ENCODE measurements around the gene PPCDC.

DNA sequence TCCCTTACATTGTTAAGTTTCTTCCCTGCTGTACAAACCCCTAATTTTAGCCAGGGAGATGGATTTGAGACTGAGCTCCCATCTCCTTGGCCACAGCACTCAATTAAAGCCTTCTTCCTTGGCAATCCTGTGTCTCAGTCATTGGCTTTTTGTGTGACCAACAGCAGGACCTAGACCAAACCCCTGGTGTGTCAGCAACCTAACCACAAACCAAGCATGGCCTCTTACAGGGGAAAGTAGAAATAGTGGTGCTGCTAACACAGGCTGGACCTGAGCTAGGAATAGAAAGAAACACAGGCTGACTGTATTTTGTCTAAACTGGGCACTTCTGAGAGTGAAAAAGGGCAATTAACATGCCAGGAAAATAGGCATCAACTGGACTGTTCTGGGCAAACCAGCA, 37.9 kb downstream of the PPCDC start:
- TF ChIP-seq, protein P1, sequence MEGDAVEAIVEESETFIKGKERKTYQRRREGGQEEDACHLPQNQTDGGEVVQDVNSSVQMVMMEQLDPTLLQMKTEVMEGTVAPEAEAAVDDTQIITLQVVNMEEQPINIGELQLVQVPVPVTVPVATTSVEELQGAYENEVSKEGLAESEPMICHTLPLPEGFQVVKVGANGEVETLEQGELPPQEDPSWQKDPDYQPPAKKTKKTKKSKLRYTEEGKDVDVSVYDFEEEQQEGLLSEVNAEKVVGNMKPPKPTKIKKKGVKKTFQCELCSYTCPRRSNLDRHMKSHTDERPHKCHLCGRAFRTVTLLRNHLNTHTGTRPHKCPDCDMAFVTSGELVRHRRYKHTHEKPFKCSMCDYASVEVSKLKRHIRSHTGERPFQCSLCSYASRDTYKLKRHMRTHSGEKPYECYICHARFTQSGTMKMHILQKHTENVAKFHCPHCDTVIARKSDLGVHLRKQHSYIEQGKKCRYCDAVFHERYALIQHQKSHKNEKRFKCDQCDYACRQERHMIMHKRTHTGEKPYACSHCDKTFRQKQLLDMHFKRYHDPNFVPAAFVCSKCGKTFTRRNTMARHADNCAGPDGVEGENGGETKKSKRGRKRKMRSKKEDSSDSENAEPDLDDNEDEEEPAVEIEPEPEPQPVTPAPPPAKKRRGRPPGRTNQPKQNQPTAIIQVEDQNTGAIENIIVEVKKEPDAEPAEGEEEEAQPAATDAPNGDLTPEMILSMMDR (IDR thresholded peaks at IDR 0.05), result no peak
- no peak for TF ChIP-seq POLR2A (IDR thresholded peaks at IDR 0.05)

Data from adrenal gland (tissue), 5 donors.